Activated CD4-positive, alpha-beta T cell treated with anti-CD3 and anti-CD28 coated beads, Interleukin-2, amount 50 U/mL, for 48 hours (primary cell): ENCODE data around the gene VSNL1.
"Not testable (repeated sequence)": the region's sequence is repeated elsewhere in the genome, so short reads cannot be mapped to it uniquely, and the experiment has no call there.

Experiments
- DNase-seq, 2 experiments: peaks; one replicate each; pipeline ENCODE4 v3.0.0-alpha.2; 2020

The VSNL1 gene

GRCh38 chr2:17543131-17543660 is 2.7 kb downstream of the VSNL1 start:
- no peak for DNase-seq

- DNase-seq, result no peak
These were observed 3.4 kb downstream of the VSNL1 start for GRCh38 chr2:17543848-17544247.

- DNase-seq, result no peak
These were observed 3.8 kb downstream of the VSNL1 start for GRCh38 chr2:17544256-17544655.

GRCh38 chr2:17545680-17546613 is 5.5 kb downstream of the VSNL1 start:
- no peak for DNase-seq

- DNase-seq, result no peak
These were observed 6.7 kb downstream of the VSNL1 start for GRCh38 chr2:17547237-17547636.

GRCh38 chr2:17547737-17548136 is 7.2 kb downstream of the VSNL1 start:
- no peak for DNase-seq

- DNase-seq, result no peak
These were observed 10.4 kb downstream of the VSNL1 start for GRCh38 chr2:17550907-17551306.

GRCh38 chr2:17555150-17555549 is 14.7 kb downstream of the VSNL1 start:
- DNase-seq, result no peak

- no peak for DNase-seq
These were observed 17.1 kb downstream of the VSNL1 start for GRCh38 chr2:17557596-17557995.

- no peak for DNase-seq
These were observed 17.6 kb downstream of the VSNL1 start for GRCh38 chr2:17558053-17558452.

- no peak for DNase-seq
These were observed 18.4 kb downstream of the VSNL1 start for GRCh38 chr2:17558878-17559277.

- DNase-seq, result not testable (repeated sequence)
These were observed 25.2 kb downstream of the VSNL1 start for GRCh38 chr2:17565726-17566125.

- no peak for DNase-seq
These were observed 31.2 kb downstream of the VSNL1 start for GRCh38 chr2:17571681-17572080.

GRCh38 chr2:17573085-17573803 is 32.7 kb downstream of the VSNL1 start:
- no peak for DNase-seq

- DNase-seq, result no peak
These were observed 33.3 kb downstream of the VSNL1 start for GRCh38 chr2:17573804-17574175.

- no peak for DNase-seq
These were observed 34.0 kb downstream of the VSNL1 start for GRCh38 chr2:17574406-17575073.

GRCh38 chr2:17576802-17577201 is 36.3 kb downstream of the VSNL1 start:
- no peak for DNase-seq

GRCh38 chr2:17578466-17578928 is 38.0 kb downstream of the VSNL1 start:
- DNase-seq, result no peak

- no peak for DNase-seq
These were observed 39.3 kb downstream of the VSNL1 start for GRCh38 chr2:17579605-17580318.

- no peak for DNase-seq
These were observed 39.8 kb downstream of the VSNL1 start for GRCh38 chr2:17580319-17580715.

GRCh38 chr2:17581831-17582230 is 41.3 kb downstream of the VSNL1 start:
- no peak for DNase-seq

- no peak for DNase-seq
These were observed 42.7 kb downstream of the VSNL1 start for GRCh38 chr2:17583166-17583565.

GRCh38 chr2:17583646-17584045 is 43.1 kb downstream of the VSNL1 start:
- no peak for DNase-seq
